G401.6 (cell line): ENCODE measurements around the gene ECSIT.
"Not testable (repeated sequence)": the region's sequence is repeated elsewhere in the genome, so short reads cannot be mapped to it uniquely, and the experiment has no call there.

Experiments used
- FAIRE-seq: peaks from 2 replicates; lab custom pipeline; 2012; peaks lifted over from hg19 to GRCh38; lab: Jason Lieb, UNC

Gene ECSIT

GRCh38 chr19:11475861-11476260 is 53.1 kb downstream of the ECSIT start:
- no peak for FAIRE-seq

GRCh38 chr19:11475343-11475742 is 53.6 kb downstream of the ECSIT start:
- FAIRE-seq: not testable (repeated sequence)

GRCh38 chr19:11473725-11474124 is 55.2 kb downstream of the ECSIT start:
- FAIRE-seq: no peak

GRCh38 chr19:11468266-11468845 is 60.6 kb downstream of the ECSIT start:
- not testable (repeated sequence) for FAIRE-seq

GRCh38 chr19:11465600-11465999 is 63.3 kb downstream of the ECSIT start:
- FAIRE-seq: no peak

- FAIRE-seq: no peak
Measured at GRCh38 chr19:11464333-11465265, 64.3 kb downstream of the ECSIT start.

GRCh38 chr19:11463391-11463790 is 65.5 kb downstream of the ECSIT start:
- FAIRE-seq: no peak

- FAIRE-seq: no peak
Measured at GRCh38 chr19:11461453-11461852, 67.5 kb downstream of the ECSIT start.

- no peak for FAIRE-seq
Measured at GRCh38 chr19:11460207-11460606, 68.7 kb downstream of the ECSIT start.

GRCh38 chr19:11458912-11459311 is 70.0 kb downstream of the ECSIT start:
- not testable (repeated sequence) for FAIRE-seq

GRCh38 chr19:11458236-11458900 is 70.6 kb downstream of the ECSIT start:
- no peak for FAIRE-seq

GRCh38 chr19:11457831-11458230 is 71.1 kb downstream of the ECSIT start:
- FAIRE-seq: no peak

GRCh38 chr19:11457115-11457514 is 71.8 kb downstream of the ECSIT start:
- no peak for FAIRE-seq

- FAIRE-seq: no peak
Measured at GRCh38 chr19:11456659-11457058, 72.3 kb downstream of the ECSIT start.
